Fibroblast of the conjunctiva (primary cell): Measurements from ENCODE around the gene GPRIN2.

ENCODE experiments used
- DNase-seq: peaks from one replicate; pipeline ENCODE4 v3.0.0-alpha.2; 2010; ENCODE audit warnings: low read depth

Gene GPRIN2

DNA sequence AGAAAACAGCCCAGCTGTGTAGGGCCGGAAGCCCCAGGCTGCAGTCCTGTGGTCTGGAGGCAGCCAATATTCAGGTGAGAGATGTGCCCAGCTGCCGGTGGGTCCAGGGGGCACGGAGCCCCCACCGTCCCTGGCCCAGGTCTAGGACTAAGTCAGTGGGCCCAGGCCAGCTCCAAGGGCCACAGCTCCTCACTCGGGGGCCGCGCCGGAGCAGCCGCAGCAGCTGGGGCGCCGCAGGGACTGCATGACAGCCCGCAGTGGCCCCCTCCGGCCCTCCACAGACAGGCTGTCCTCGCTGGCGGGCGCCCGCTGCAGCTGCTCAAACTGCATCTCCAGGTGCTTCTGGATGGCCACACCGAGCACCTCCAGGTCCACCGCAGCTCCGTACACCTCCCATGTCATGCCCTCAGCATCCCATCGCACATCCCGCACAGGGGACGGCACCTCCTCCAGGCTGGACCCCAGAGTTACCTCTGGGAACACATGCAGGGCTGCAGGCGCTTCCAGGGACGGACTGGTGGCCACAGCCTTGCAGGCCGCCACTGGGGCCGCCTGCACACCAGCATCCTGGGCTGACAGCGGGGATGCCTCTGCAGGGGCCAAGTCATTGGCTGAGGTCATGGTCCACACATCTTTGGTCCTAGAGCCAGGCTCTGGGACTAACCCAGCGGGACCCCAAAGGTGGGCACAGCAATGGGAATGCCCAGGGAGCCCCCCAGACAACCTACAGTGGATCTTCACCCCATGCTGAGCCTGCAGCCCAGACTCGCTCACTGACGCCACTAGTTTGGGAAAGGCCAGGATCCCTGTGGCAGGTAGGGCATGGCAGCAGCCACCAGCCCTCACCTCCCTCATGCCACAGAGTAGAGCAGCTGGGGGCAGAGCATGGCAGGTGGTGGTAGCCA lies 7.0 kb downstream of the GPRIN2 start:
- DNase-seq, result no peak

DNA sequence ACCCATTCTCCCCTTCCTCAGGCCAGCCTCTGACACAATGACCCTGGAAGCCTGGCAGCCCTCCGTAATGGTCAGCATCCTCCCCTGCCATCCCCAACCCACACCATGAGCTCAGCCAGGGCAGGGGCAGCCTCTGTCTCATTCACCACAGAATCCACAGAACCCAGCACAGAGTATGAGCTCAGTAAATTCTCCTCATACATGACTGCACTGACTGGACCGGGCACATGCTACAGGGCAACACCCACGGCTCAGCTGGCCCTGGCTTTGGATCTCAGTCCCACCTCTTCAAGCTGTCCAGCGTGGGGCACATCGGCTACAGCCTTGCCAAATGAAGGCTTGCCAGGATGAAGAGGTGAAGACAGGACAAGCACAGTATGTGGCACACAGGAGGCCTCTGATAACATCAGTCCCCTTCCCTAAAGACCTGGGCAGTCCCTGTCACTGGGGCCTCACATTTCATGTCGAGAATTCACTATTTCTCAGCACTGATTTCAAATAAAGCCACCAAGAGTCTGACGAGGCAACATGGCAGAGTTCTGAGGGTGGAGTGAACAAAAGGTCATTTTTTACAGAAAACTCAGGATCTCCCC lies 7.9 kb downstream of the GPRIN2 start:
- DNase-seq, result no peak

DNA sequence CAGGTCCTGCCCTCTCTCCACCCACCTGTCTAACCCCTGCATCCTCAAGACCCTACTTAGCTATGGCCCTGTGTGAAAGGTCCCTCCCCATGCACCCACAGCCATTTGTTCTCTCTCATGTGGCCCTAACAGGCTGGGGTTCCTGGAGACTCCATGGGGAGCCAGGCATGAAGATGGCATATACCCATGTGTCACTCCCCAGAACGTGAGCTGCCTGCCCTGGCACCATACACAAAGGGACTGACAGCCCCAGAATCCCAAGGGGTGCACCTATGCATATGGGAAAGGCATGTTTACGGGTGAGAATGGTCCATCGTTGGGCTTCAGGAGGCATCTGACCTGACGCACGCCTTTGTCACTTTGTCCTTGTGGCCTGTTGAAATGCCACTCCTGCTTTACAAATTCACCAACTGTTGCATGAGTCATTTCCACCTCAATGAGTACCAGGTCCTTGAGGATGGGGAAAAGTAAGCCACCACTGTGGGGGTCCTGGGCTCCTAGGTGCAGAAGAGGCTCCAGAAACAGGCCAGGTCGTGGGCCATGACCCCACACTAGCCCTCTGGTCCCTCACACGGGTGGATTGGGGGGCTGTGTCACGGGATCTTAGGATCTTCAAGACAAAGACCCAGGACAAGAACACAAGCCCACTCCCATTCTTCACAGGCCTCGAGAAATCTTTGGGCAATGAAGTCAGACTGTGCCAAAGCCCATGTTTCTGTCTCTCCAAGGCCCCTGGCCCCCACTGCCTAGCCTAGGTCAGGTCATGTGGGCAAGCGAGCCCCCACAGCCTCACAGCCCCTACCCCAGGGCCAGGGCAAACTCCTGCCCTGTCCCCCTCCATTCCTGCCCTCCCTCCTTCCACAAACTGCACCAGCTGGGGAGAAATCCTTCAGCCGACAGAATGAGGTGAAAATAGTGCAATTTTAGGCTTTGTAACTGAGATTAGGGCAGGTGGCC lies 8.6 kb downstream of the GPRIN2 start:
- no peak for DNase-seq

DNA sequence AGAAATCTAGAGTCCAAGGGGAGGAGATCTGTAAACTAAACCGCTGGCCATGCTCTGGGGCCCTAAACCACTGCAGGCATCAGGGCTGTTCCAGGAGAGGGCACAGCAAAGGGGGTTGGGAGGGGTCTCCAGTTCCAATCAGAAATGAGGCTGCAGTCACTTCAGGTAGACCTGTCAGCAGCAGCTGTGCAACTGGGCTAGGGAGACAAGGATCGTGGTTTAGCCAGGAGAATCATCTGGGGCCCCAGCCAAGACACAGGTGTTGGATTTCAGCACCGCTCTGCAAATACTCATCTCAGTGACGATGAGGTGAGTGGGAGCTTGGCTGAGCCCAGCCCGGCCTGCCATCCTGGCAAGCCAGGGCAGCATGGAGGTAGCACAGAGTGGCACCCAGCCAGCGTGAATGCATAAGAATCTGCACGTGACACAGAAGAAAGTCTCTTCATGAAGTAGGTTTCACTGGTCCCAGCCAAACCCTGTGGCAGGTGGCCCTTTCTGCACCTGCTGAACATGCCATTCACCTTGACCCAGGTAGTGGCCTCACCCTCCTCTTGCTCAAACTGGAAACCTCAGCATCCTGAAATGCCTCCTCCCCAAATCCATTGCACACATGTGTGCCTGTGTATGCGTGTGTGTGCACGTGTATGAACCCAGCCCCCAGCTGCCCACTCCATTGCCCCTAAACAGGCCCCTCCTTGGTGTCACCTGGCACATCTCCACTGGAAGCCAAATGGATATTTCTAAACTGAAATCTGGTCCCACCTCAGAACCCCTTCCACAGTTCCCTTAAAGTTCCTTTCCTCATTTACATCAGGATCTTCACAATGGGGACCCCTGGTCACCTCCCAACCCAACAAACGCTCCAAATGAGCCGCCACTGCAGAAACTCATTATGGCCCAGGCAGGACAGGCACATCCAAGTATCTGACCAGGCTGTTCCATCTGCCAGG lies 9.6 kb downstream of the GPRIN2 start:
- no peak for DNase-seq

DNA sequence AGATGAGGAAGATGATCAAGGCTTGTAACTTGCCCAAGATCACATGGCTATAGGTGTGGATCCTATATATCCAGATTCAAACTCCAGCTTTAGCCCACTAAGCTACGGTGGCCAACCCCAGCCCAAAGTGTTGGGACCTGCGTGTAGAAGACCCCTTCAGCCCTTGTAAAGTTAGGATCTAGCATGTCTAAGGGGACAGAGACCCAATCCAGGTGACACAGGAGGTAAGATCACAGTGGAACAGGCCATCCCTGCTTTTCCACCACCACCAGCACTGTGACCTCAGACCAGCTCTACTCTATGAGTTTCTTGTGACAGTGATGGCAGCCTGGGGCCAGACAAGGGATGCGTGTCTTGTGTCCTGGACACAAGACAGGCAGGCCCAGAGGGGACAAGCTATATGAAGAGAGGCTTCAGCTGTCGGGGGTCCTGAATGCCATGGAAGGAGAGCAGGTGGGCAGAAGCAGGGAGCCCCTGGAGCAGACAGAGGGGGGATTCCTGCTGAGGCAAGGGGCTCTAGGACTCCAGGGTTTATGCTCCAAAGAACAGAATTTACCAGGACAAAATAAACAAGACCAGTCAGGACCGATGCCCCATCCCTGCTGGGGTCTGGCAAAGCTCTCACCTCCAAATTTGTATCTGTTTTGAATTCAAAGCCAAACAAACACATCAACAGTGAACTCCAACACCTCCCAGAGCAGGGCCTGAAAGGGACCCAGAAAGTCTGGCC lies 10.4 kb downstream of the GPRIN2 start:
- DNase-seq, result no peak

DNA sequence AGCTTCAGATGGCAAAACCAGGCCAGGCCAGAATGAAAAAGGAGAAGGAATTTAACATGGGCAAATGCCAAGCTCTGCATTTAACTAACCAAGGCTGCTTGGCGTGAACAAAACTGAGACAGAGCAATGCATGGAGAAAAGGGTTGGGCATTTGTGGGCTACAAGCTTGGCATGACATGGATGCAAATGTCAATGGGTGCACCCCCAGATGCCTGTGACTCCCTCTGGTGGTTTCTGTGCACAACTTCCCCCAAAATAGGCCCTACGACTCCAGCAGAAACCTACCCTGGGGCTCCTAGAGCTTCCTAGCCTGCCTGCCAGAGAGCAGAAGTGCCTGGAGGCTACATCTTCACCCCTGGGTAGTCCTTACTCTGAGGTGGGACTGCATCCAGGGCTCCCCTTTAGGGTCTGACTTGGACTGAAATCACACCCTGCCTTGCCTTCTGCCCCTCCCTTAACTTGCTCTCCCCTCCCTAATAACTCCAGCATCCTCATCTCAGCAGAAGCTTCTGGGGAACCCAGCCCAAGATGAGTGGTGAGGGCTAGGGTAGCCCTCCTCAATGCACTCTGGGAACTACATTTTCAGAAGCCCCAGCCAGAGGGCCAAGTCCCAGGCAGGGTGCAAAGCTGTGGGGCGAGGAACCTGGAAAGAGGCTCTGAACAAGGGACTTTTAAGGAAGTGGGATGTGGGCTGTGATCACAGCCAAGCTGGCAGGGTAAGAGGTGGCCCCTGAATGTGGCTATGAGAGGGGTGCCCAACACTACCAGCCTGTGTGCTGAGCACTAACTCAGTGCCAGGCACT lies 11.3 kb downstream of the GPRIN2 start:
- no peak for DNase-seq

DNA sequence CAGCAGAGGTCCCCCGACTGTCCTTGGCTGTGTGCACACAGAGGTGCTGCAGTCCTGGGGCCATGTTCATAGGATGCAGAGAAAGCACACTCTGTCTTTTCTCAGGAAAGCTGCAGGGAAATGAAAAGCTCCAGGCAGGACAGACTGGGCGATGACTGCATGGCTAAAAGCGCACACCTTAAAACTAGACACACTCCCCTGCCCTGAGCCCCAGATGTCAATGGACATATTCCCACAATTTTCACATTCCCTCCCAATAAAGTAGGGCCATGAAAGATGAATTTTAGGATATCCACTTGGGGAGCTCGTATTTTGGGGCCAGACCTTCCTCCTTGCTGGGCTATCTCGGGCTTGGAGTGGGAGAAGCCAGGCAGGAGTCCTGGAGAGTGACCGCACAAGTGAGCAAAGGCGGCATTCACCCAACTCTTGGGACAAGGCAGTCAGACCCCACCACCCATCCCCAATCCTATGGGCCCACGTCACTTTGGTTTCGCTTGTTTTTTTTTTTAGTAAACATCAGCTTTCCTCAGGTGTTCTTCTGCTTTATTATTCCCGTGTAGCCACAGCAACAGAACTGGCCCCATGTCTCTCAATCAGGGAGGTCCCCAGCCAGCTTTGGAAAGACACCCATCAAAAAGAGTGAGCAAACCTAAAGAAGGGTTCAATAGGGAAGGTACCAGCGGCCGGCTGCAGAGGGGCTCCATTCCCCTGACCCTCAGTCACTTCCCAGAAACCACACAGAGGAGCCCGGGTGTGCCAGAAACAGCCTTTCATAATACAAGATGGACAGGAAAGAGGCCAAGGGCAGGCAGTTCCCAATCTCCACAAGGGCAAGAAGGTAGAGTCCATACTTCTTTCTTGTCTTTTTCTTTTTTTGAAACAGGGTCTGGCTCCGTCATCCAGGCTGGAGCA lies 12.7 kb downstream of the GPRIN2 start:
- no peak for DNase-seq

DNA sequence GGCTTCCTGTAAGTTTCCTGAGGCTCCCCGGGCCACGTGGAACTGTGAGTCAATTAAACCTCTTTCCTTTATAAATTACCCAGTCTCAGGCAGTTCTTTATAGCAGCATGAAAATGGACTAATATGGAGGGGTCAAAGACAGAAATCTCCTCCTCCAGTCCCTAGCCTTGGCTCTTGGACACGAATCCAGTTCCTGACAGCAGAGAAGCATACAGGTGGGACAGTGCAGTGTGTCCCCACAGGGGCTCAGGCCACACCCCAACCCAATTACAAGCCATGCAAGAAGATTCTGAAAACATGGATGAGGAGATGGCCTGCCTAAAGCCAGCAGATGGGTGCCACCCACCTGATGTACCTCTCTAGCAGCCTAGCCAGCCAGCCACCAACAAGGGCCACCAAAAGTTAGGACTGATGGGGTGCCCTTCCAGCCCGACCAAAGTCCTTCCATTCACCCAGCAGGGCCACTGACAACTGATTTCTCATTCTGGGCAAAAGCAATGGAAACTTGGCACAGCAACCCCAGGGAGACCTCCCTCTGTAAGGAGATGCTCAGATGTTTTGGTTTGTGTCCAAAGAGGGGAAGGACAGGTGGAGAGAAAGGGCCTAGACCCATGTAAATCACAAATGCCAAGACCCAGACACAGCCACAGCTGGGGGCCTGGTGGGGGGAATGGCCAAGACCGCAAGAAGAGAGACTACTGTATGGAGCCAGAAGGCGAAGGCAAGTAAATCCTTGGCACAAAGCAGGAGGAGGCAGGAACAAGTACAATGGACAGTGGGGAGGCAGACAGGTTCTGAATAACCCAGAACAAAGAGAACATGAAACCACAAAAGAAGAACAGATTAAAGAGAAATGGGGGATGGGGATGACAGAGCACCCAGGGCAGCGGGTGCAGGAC lies 13.6 kb downstream of the GPRIN2 start:
- DNase-seq, result no peak

DNA sequence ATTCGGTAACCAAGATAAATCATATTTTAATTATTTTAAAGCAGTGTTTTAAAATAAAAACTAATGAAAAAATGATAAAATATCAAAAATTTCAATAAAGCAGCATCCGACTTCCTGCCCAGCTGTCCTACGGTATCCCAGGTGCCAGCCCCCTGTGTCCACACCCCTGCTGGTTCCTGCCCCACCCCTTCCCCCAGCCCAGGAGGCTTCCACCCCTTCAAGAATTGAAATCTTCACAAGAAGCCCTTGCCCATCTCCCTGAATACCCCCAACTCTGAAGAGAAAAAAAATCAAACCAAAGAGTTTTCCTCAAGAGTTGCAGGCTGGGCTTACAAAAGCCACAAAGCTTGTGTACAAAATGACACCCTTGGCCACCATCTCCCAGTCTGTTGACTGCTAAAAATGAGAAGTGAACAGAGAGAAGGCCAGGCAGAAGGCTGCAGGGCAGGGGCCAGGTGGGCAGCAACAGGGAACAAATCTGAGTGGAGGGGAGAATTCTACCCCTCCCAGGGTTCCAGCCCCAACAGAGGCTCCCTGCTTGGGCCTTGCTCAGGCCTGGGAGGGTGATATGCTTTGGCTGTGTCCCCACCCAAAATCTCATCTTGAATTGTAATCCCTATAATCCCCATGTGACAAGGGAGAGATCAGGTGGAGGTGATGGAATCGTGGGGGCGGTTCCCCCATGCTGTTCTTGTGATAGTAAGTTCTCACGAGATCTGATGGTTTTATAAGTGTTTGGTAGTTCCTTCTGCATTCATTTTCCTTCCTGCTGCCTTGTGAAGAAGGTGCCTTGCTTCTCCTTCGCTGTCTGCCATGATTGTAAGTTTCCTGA lies 14.5 kb downstream of the GPRIN2 start:
- DNase-seq, result no peak

DNA sequence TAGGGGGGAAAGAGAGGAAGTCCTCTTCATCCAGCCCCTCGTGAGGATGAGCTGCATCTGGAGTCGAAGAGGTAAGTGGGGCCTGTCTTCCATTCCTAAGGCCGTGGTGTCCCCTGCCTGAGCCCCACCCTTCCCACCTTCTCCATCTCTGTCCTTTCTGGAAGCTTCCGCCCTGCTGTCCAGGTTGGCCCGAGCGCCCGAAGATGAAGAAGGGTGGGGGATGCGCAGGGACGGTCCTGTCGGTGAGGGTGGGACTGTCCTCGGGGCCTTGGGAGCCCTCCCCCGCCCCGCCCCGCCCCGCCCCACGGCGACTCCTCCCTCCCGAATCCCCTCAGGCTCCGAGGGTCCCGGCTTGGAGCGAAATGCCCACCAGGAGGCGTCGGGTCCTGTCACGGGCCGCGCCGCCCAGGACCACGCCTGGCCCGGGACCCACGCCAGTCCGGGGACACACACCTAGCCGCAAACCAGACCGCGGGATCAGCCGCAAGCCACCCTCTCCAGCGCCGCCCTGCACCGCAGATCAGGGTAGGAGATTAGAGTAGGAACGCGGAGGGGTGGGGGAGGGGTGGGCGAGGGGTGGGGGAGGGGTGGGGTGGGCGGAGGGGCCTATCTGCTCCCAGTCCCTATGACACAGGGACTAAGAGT lies 15.3 kb downstream of the GPRIN2 start:
- DNase-seq, result no peak

DNA sequence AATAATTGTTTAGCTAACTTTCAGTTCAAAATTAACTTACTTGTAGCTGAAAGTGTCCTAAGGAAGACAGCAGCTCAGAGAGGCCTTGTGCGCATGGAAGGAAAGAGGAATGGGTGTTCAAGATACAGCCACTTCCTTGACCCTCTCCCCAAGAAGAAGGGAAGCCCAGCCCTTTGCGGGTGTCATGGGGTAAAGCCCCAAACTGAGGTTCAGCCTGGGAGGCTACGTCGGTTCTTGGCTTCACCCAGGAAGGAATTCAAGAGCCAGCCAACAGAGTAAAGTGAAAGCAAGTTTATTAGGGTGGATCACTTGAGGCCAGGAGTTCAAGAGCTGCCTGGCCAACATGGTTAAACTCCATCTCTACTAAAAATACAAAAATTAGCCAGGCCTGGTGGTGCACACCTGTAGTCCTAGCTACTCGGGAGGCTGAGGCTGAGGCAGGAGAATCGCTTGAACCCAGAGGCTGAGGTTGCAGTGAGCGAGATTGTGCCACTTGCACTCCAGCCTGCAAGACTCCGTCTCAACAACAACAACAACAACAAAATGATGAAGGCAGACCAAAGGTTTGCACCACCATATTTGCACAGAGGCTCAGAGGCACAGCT lies 15.9 kb downstream of the GPRIN2 start:
- no peak for DNase-seq

DNA sequence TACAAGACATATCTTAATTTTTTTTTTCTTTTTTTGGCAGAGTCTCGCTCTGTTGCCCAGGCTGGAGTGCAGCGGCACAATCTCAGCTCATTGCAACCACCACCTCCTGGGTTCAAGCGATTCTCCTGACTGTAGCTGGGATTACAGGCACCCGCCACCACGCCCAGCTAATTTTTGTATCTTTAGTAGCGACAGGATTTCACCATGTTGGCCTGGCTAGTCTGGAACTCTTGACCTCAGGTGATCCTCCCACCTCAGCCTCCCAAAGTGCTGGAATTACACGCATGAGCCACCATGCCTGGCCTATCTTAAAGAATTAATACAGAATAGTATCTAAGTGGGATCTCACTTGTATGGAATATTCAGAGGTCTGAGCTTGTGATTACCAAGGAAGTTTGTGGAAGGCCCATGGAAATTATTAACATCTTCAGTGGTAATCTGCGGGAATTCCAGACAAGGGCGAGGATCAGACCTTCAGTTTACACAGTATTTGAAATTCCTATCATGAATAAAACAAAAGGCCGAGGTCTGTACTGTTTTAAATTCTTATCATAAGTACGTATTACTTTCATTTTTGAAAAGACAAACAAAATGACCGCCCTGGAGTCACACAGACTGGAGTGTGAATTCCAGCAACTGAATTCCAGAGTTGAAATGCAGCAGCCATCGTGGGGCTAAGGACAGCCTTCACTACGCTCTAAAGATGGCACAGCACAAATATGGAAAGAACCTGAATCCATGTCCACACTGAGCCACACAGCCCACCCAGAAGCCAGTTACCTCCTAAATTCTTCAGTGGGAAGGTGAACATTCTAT lies 16.7 kb downstream of the GPRIN2 start:
- DNase-seq, result peak; percentile 27

DNA sequence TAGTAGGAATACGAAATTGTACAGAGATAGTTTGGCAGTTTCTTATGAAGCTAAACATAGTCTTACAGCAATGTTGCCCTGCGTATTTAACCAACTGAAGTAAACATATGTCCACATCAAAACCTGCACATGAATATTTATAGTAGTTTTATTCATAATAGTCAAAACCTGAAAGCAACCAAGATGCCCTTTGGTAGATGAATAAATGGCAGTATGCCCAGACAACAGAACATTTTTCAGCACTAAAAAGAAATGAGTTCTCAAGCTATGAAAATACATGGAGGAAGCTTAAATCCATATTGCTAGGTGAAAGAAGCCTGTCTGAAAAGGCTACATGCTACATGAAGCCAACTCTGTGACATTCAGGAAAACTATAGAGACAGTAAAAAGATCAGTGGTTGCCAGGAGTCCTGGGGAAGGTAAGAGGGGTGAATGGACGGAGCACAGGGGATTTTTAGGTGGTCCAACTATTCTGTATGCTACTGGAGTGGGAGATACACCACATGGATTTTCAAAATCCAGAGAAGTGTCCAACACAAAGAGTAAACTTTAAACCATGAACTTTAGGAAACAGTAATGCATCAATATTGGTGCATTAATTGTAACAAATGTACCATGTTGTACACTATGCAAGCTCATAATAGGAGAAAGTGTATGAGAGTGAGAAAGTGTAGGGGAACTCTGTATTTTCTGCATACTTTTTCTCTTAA lies 17.6 kb downstream of the GPRIN2 start:
- DNase-seq, result no peak

DNA sequence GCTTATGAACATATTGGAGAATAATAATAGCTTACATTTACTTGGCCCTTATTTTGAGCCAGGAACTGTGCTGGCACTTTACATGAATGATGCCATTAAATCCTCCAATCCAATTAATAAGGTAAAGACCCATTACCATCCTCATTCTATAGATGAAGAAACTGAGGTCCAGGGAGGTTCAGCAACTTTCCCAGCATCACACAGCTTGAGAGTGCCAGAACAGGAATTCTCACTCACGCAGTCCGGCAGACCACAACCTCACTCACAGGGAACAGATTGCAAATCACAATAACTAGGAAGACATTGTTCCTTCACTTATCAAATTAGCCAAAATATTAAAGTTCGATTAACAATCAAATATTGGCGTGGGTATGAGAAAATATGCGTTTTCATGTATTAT lies 18.3 kb downstream of the GPRIN2 start:
- no peak for DNase-seq
